Neutrophil (primary cell): ENCODE data around the gene GINS2.

Source experiments
- H3K27ac ChIP-seq: fragments of 200-600 bp; sonication (generic); 2 replicates; pipeline ENCODE4 v1.5.1; 2016; ENCODE audit warnings: mild to moderate bottlenecking, moderate library complexity
- H3K27me3 ChIP-seq: fragments of 200-600 bp; sonication (generic); 2 replicates; pipeline ENCODE4 v1.6.0; 2016; ENCODE audit warnings: mild to moderate bottlenecking
- H3K36me3 ChIP-seq: fragments of 200-600 bp; sonication (generic); 2 replicates; pipeline ENCODE4 v1.5.1; 2017
- H3K4me1 ChIP-seq, 2 experiments: fragments of 200-600 bp in 1 of 2; sonication (generic) in 1 of 2; 1 replicate in 1 of 2; 2 replicates in 1 of 2; pipeline versions ENCODE4 v1.5.1 to v1.6.1; 2013 to 2016; ENCODE audit warnings: low read depth in 1 of 2, low read length in 1 of 2, mild to moderate bottlenecking in 1 of 2, moderate library complexity in 1 of 2; ENCODE audit not compliant: control insufficient read depth in 1 of 2, insufficient read depth in 1 of 2
- H3K4me3 ChIP-seq, 2 experiments: fragments of 200-600 bp in 1 of 2; sonication (generic) in 1 of 2; 1 replicate in 1 of 2; 2 replicates in 1 of 2; pipeline ENCODE4 v1.5.1; 2013 to 2016; ENCODE audit warnings: low read depth in 1 of 2, low read length in 1 of 2, mild to moderate bottlenecking in 1 of 2, moderate library complexity in 1 of 2
- H3K9me3 ChIP-seq: fragments of 200-600 bp; sonication (generic); 2 replicates; pipeline ENCODE4 v1.5.1; 2016
- TF ChIP-seq, protein P1 (sequence below): fragments of 200-600 bp; sonication (generic); IDR thresholded peaks from 2 replicates; pipeline ENCODE4 v1.5.1; 2016; ENCODE audit warnings: antibody characterized with exemption

Gene GINS2

DNA sequence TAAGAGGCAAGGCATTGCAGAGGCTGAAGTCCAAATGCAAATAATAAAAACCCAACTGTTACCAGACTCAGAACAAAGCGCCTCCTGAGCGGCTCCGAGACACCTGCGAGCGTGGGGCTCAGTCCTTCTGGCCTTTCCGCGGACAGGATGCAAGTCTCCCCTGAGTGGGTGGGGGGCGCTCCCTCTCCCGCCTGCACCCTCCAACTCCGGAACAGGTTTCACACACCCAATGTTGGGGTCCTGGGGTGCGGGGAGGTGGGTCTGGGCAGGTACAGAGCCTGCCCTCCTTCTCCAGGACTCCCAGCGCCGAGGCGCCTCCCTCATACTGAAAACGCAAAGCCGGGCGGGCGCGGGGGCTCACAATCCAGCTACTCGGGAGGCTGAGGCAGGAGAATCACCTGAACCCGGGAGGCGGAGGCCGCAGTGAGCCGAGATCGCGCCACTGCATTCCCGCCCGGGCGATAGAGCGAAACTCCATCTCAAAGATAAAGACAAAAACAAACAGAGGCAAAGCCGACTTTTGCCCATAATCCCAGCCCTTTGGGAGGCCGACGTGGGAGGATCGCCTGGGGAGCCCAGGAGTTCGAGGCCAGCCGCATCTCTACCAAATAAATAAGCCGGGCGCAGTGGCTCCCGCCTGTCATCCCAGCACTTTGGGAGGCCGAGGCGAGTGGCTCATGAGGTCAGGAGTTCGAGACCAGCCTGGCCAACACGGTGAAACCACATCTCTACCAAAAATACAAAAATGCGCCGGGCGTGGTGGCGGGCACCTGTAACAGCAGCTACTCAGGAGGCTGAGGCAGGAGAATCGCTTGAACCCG, 893 bp downstream of the GINS2 start:
- Histone ChIP-seq H3K36me3 (no peaks in the 10 kb centered on the region), H3K9me3 (no peaks in the 10 kb centered on the region), H3K27me3 (peaks cover 15% of the 10 kb centered on the region), H3K4me1 (peaks cover 8 to 15% of the 10 kb centered on the region in 2 experiments), H3K4me3 (peak overlapping the region; percentile 80 to 87), H3K27ac (no peak overlapping the region)
- TF ChIP-seq, protein P1, sequence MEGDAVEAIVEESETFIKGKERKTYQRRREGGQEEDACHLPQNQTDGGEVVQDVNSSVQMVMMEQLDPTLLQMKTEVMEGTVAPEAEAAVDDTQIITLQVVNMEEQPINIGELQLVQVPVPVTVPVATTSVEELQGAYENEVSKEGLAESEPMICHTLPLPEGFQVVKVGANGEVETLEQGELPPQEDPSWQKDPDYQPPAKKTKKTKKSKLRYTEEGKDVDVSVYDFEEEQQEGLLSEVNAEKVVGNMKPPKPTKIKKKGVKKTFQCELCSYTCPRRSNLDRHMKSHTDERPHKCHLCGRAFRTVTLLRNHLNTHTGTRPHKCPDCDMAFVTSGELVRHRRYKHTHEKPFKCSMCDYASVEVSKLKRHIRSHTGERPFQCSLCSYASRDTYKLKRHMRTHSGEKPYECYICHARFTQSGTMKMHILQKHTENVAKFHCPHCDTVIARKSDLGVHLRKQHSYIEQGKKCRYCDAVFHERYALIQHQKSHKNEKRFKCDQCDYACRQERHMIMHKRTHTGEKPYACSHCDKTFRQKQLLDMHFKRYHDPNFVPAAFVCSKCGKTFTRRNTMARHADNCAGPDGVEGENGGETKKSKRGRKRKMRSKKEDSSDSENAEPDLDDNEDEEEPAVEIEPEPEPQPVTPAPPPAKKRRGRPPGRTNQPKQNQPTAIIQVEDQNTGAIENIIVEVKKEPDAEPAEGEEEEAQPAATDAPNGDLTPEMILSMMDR = no peak

DNA sequence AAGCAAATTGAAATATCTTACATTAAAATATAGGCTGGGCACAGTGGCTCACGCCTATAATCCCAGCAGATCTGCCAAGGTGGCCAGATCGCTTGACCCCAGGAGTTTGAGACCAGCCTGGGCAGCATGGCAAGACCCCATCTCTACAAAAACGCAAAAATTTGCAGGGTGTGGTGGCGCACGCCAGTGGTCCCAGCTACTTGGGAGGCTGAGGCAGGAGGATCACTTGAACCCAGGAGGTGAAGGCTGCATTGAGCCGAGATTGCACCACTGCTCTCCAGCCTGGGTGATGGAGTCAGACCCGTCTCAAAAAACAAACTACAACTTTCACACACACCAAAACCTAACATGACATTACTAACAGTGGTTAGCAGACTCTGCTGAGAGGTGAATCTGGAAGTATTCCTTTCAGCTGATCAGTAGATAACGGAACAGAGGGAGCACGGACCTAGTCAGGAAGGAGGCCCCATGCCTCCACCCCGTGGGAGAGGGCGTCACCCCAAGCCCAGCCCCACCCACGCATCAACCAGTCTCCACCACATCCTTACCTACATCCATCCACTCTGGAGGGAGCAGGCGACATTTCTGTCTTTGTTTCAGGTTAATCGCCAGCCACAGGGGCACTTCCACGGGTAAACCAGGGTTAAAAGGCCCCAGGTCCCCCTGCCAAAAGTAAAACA, 1.7 kb downstream of the GINS2 start:
- Histone ChIP-seq H3K27me3 (peaks cover 15% of the 10 kb centered on the region), H3K27ac (no peak overlapping the region), H3K9me3 (no peaks in the 10 kb centered on the region), H3K4me3 (no peak overlapping the region), H3K4me1 (peaks cover 8 to 15% of the 10 kb centered on the region in 2 experiments), H3K36me3 (no peaks in the 10 kb centered on the region)
- TF ChIP-seq, protein P1 = no peak

DNA sequence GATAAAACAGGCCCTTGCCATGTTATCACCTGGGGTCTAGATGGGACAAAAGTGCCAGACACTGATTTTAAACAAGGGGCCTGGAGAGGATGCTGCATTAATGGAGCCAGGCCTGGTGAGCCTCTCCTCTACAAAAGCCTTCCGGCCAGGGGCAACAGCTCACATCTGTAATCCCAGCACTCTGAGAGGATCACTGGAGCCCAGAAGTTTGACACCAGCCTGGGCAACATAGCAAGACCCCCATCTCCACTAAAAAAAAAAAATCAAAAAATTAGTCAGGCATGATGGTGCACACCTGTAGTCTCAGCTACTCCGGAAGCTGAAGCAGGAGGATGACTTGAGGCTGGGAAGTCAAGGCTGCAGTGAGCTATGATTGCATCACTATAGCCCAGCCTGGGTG, 3.5 kb downstream of the GINS2 start:
- TF ChIP-seq, protein P1 = no peak
- H3K4me1 ChIP-seq = peaks cover 8 to 15% of the 10 kb centered on the region in 2 experiments
- H3K27ac ChIP-seq = no peak overlapping the region
- no peaks in the 10 kb centered on the region for H3K9me3 ChIP-seq
- no peak overlapping the region for H3K4me3 ChIP-seq
- H3K36me3 ChIP-seq = peaks cover 9% of the 10 kb centered on the region
- H3K27me3 ChIP-seq = peaks cover 8% of the 10 kb centered on the region

DNA sequence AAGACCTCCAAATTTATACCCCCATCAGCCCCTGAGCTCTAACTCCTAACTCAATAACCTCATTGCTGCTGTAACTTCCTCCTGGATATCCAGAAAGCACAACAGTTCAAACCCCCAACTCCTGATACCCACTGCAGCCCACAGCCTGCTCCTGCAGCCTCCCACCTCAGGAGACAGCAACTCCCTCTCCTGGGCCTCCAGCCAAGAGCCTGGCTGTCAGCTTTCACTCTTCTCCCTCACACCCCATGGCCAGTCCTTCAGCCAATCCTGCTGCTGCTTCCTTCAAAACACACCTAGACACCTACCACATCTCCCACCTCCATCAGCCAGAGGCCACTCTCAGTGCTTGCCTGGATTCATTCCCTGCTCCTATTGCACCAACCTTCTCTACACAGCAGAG, 5.4 kb downstream of the GINS2 start:
- H3K4me1 ChIP-seq = peaks cover 2 to 8% of the 10 kb centered on the region in 2 experiments
- no peak overlapping the region for H3K4me3 ChIP-seq
- H3K27me3 ChIP-seq = no peaks in the 10 kb centered on the region
- TF ChIP-seq, protein P1 = no peak
- H3K27ac ChIP-seq = no peak overlapping the region
- H3K36me3 ChIP-seq = peaks cover 20% of the 10 kb centered on the region
- no peaks in the 10 kb centered on the region for H3K9me3 ChIP-seq

DNA sequence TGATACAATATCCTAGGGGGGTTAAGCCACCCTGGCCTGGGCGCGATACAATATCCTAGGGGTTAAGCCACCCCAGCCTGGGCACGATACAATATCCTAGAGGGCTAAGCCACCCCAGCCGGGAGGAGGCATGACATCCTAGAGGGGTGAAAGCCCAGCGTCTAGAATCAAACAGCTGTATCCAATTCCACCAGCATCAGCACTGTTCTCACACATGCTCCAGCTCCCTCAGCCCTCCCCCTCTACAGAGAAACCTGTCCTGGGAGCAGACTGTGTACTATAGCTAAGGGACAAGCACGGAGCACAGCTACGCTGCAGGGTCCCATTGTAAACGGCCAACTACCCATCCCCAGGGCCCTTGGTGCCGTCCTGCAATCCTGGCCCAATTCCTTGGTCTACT, 6.2 kb downstream of the GINS2 start:
- TF ChIP-seq, protein P1 = no peak
- Histone ChIP-seq H3K27me3 (no peaks in the 10 kb centered on the region), H3K4me1 (no peaks in the 10 kb centered on the region), H3K27ac (no peak overlapping the region), H3K36me3 (peaks cover 29% of the 10 kb centered on the region), H3K4me3 (no peak overlapping the region), H3K9me3 (no peaks in the 10 kb centered on the region)
